GM19372 (cell line): ENCODE data around the gene IL20RA.
"Not testable (repeated sequence)": the region's sequence is repeated elsewhere in the genome, so short reads cannot be mapped to it uniquely, and the experiment has no call there.

Source experiments
- ATAC-seq: cut with Tn5 transposase; IDR thresholded peaks from one replicate; pipeline ENCODE4 v1.9.1; 2021; ENCODE audit warnings: mild to moderate bottlenecking, low read depth, moderate library complexity; ENCODE audit not compliant: unreplicated experiment

IL20RA gene

GRCh38 chr6:137044366-137045221 is at the start of gene IL20RA:
Gene IL20RA (minus strand): TSS chr6:137044965. CDS start chr6:137044728, 237 bp downstream.
- no peak for ATAC-seq

GRCh38 chr6:137093183-137094069 is 48.7 kb upstream of the IL20RA start:
- no peak for ATAC-seq

GRCh38 chr6:137092018-137092417 is 47.3 kb upstream of the IL20RA start:
- ATAC-seq, result no peak

GRCh38 chr6:137089305-137089704 is 44.5 kb upstream of the IL20RA start:
- ATAC-seq, result no peak

- ATAC-seq, result no peak
Observed at GRCh38 chr6:137087902-137088301, 43.1 kb upstream of the IL20RA start.

- no peak for ATAC-seq
Observed at GRCh38 chr6:137086031-137086430, 41.3 kb upstream of the IL20RA start.

GRCh38 chr6:137084865-137085617 is 40.3 kb upstream of the IL20RA start:
- no peak for ATAC-seq

GRCh38 chr6:137084090-137084489 is 39.3 kb upstream of the IL20RA start:
- no peak for ATAC-seq

GRCh38 chr6:137081997-137082396 is 37.2 kb upstream of the IL20RA start:
- no peak for ATAC-seq

GRCh38 chr6:137080711-137081110 is 35.9 kb upstream of the IL20RA start:
- no peak for ATAC-seq

GRCh38 chr6:137076277-137077068 is 31.7 kb upstream of the IL20RA start:
- peak; percentile 100 for ATAC-seq

GRCh38 chr6:137075790-137076189 is 31.0 kb upstream of the IL20RA start:
- ATAC-seq, result not testable (repeated sequence)

GRCh38 chr6:137070303-137070702 is 25.5 kb upstream of the IL20RA start:
- ATAC-seq, result no peak

GRCh38 chr6:137067399-137067798 is 22.6 kb upstream of the IL20RA start:
- no peak for ATAC-seq

GRCh38 chr6:137058037-137058436 is 13.3 kb upstream of the IL20RA start:
- no peak for ATAC-seq

- no peak for ATAC-seq
Observed at GRCh38 chr6:137056121-137056880, 11.5 kb upstream of the IL20RA start.

- ATAC-seq, result no peak
Observed at GRCh38 chr6:137051790-137052472, 7.2 kb upstream of the IL20RA start.

- no peak for ATAC-seq
Observed at GRCh38 chr6:137049095-137049494, 4.3 kb upstream of the IL20RA start.
